Progenitor cell of endocrine pancreas (in vitro differentiated cells): ENCODE results near the gene GRK2. TPM values are rescaled to one million over a fixed set of nuclear protein-coding genes. Genes with fewer than 3 reads are reported as not detected.
A peak's percentile ranks its signal among the peaks of the same experiment; 100 is the strongest.

Source experiments
- DNase-seq: peaks from one replicate; pipeline ENCODE4 v3.0.0; 2021; ENCODE audit warnings: low spot score; ENCODE audit not compliant: unreplicated experiment
- H3K27ac Mint-ChIP-seq: 2 replicates; pipeline ENCODE4 v1.8.0; 2021; ENCODE audit warnings: mild to moderate bottlenecking, moderate library complexity, mixed read lengths
- H3K27me3 Mint-ChIP-seq: 2 replicates; pipeline ENCODE4 v1.8.0; 2021; ENCODE audit warnings: mixed read lengths
- H3K36me3 Mint-ChIP-seq: 2 replicates; pipeline ENCODE4 v1.8.0; 2022; ENCODE audit warnings: mixed read lengths; ENCODE audit not compliant: insufficient read depth
- H3K4me1 Mint-ChIP-seq: 2 replicates; pipeline ENCODE4 v1.8.0; 2021; ENCODE audit warnings: low read depth, mixed read lengths
- H3K4me3 Mint-ChIP-seq: 2 replicates; pipeline ENCODE4 v1.8.0; 2021; ENCODE audit warnings: low read depth, mild to moderate bottlenecking, moderate library complexity, mixed read lengths
- H3K9me3 Mint-ChIP-seq: 2 replicates; pipeline ENCODE4 v1.8.0; 2021; ENCODE audit warnings: low read depth, mixed read lengths
- total RNA-seq: library from RNA; stranded (reverse); gene quantifications from 2 replicates; pipeline ENCODE4 v1.2.1, GENCODE V29; 2021
- TF ChIP-seq, protein P1 (sequence below): fragments of 200-600 bp; sonication (generic); IDR thresholded peaks from one replicate; pipeline ENCODE4 v1.5.0; 2021; ENCODE audit warnings: antibody characterized with exemption, mild to moderate bottlenecking; ENCODE audit not compliant: unreplicated experiment

GRK2 gene
- total RNA-seq, 1 donor from 2014 or later, result 53.0 TPM

DNA sequence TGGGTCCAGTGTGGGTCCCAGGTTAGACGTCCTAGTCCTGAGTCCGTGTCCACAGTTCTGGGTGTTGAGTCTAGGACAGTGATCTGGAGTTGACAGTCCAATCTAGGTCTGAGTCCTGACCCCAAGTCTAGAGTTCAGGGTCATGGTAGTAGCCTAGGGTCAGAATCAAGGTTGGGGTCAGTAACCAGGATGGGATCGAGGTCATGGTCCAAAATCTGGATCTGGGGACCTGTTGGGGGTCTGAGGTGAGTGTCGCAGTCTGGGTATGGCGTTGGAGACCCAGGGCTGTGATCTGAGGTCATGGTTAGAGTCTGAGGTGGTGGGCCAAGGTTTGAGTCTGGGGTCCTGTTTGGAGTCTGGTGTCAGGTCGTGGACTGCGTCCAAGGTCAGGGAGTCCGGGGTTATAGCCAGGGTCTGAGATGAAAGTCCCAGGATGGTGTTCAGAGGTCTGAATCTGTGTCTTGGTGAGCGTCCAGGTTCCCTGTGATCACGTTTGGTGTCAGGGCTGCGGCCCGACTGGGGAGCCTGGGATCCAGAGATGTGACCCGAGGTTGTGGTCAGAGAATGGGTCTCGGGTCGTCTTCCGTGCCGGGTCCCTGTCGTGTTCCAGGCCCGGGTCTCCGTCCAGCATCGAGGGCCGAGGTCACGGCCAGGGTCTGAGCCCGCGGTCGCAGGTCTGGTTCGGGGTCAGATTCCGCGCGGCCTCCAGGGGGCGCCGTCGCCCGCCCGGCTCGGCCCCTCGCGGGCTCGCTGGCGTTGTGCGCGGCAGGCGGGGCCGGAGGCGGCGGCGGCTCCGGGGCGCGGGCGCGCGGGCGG, 432 bp upstream of the GRK2 start:
- Mint-ChIP-seq H3K4me1 (peaks cover 25% of the 10 kb centered on the region), H3K27me3 (peaks cover 24% of the 10 kb centered on the region)

DNA sequence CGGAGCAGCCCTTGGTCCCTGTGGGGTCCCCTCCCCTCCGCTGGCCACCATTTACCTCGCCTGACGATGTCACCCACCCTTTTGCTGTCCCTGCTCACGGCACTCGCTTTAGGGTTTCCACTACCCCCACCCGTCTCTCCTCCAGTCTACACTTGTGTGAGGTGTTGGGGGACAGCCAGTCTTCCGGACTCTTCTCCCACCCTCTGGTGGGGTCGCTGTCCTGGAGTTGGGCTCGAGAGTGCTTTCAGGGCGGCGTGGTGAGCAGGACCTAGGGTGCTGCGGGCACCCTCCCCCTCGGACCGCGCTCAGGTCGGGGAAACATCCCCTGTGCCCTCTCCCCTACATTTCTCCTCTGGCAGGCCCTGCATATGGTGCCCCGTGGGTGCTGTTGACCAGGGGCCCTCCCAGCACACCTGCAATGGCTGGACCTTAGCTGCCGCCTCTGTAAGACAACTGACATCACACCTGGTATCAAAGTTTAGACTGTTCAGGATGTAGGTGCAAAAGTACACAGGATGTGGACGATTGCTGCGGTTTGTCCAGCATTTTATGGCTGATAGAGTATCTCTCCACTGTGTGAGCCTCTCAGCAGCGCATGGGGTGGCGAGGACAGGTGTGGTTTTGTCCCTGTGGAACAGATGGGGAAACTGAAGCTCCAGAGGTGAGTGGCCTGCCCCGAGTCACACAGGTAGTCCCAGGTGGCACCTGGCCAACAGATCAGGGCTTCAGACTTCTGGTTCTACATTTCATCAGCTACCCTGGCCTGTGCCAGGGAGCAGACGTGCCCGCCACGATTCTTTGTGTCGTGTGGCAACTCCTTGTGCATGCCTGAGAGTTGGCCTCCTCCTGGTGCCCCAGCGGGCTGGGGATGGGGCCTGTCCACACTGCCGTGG, 1.2 kb downstream of the GRK2 start:
- Mint-ChIP-seq H3K27ac (peak overlapping the region; percentile 84), H3K27me3 (peaks cover 14% of the 10 kb centered on the region), H3K36me3 (peaks cover 1% of the 10 kb centered on the region), H3K4me1 (peaks cover 24% of the 10 kb centered on the region), H3K4me3 (peak overlapping the region; percentile 91), H3K9me3 (no peaks in the 10 kb centered on the region)
- DNase-seq, result no peak
- TF ChIP-seq, protein P1, sequence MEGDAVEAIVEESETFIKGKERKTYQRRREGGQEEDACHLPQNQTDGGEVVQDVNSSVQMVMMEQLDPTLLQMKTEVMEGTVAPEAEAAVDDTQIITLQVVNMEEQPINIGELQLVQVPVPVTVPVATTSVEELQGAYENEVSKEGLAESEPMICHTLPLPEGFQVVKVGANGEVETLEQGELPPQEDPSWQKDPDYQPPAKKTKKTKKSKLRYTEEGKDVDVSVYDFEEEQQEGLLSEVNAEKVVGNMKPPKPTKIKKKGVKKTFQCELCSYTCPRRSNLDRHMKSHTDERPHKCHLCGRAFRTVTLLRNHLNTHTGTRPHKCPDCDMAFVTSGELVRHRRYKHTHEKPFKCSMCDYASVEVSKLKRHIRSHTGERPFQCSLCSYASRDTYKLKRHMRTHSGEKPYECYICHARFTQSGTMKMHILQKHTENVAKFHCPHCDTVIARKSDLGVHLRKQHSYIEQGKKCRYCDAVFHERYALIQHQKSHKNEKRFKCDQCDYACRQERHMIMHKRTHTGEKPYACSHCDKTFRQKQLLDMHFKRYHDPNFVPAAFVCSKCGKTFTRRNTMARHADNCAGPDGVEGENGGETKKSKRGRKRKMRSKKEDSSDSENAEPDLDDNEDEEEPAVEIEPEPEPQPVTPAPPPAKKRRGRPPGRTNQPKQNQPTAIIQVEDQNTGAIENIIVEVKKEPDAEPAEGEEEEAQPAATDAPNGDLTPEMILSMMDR, result no peak

More for the DNA sequence above, 432 bp upstream of the GRK2 start:
- peak; percentile 83 for DNase-seq
- no peaks in the 10 kb centered on the region for H3K9me3 Mint-ChIP-seq
- H3K36me3 Mint-ChIP-seq, result peaks cover 1% of the 10 kb centered on the region
- peak overlapping the region; percentile 79 for H3K4me3 Mint-ChIP-seq
- no peak overlapping the region for H3K27ac Mint-ChIP-seq
- TF ChIP-seq, protein P1, result peak; percentile 74

DNA sequence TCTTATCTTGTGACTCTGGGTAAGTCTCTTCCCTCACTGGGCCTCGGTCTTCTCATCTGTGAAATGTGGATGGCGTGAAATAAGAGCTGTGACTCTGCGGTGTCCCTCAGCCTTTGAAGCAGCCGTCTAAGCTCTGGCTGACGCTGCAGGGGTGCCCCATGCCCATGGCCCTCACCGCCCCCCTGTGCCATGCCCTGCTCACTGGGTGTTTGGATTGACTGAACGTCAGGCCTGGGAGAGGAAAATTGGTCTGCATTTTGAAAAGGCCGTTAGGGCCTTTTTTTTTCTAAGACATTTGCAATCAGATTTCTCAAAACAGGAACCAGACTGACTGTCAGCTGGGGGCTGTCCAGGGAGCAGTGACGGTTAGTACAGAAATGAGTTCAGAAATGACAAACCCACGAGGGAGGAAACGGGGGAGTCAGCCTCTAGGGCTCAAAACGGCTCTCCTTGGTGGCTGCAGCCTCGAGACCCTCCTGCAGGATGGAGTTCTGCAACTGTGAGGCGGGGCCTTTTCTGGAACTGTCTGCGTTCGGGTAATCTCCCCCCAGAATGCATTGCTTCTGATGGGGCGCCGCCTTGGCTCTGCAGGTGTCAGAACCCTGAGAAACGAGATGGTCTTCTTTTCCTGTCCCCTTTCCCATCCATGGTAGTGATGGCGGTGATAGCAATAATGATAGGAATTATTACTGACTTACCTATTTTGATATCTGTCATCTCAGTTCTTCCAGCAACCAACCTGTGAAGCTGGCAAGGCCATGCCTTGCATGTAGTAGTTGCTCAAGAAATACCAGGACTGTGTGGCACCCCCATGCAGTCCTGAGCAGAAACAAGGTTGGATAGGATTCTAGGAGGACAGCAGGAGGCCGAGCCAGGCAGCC, 2.0 kb downstream of the GRK2 start:
- TF ChIP-seq, protein P1, result no peak
- Mint-ChIP-seq H3K4me3 (peak overlapping the region; percentile 91), H3K4me1 (peaks cover 17% of the 10 kb centered on the region), H3K9me3 (no peaks in the 10 kb centered on the region), H3K27ac (no peak overlapping the region), H3K27me3 (peaks cover 7% of the 10 kb centered on the region), H3K36me3 (peaks cover 1% of the 10 kb centered on the region)
- DNase-seq, result no peak

DNA sequence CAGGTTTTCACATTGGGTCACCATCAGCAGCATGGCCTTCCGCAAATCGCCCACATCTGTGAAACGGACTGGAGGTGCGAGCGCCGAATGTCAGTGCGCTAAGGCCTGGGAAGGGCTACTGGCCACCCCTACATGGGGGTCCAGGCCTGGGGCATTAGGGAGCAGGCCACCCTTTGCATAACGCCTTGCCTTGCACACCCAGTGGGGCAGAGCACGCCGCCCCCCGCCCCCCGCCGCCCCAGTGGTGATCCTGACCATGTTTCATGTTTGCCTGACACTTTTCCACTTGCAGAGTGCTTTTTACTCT, 2.6 kb downstream of the GRK2 start:
- Mint-ChIP-seq H3K27me3 (peaks cover 7% of the 10 kb centered on the region), H3K4me1 (peaks cover 17% of the 10 kb centered on the region), H3K27ac (no peak overlapping the region), H3K4me3 (no peak overlapping the region), H3K9me3 (no peaks in the 10 kb centered on the region), H3K36me3 (peaks cover 1% of the 10 kb centered on the region)
- no peak for DNase-seq
- TF ChIP-seq, protein P1, result no peak
